NT2/D1 (cell line): ENCODE data around the gene RPP30.

Experiments
- SUZ12 ChIP-seq: IDR thresholded peaks from 2 replicates; pipeline ENCODE4 v1.6.1; 2011; ENCODE audit not compliant: insufficient read length, insufficient read depth; ENCODE audit errors: extremely low read depth
- YY1 ChIP-seq: IDR thresholded peaks from 2 replicates; pipeline ENCODE4 v1.6.1; 2011; ENCODE audit not compliant: insufficient read length, insufficient read depth
- ZNF274 ChIP-seq: IDR thresholded peaks from 2 replicates; pipeline ENCODE4 v1.6.1; 2011; ENCODE audit warnings: mild to moderate bottlenecking, low read depth, low read length

GRCh38 chr10:90888387-90888786 is 16.6 kb downstream of the RPP30 start:
- TF ChIP-seq YY1 (no peak), SUZ12 (no peak), ZNF274 (no peak)
